Stomach (tissue), 9 donors: ENCODE results near the gene TMEM132C. TPM values are rescaled to one million over a fixed set of nuclear protein-coding genes. Genes with fewer than 3 reads are reported as not detected.

Experiments
- DNase-seq, 2 donors: peaks; one replicate each; pipeline versions ENCODE4 v3.0.0 to v3.0.0-alpha.2; 2013 to 2019
- H3K27ac ChIP-seq, 5 donors: fragments of 200-600 bp in 4 of 5; sonication (generic) in 4 of 5; one replicate each; pipeline ENCODE4 v1.5.1; 2013 to 2019; ENCODE audit warnings: mild to moderate bottlenecking in 1 of 5, moderate library complexity in 1 of 5
- H3K27me3 ChIP-seq, 3 donors: fragments of 200-600 bp; sonication (generic); one replicate each; pipeline ENCODE4 v1.5.1; 2017 to 2019; ENCODE audit warnings: mixed run types in 1 of 3
- H3K36me3 ChIP-seq, 4 donors: fragments of 200-600 bp; sonication (generic); 1 replicate in 3 of 4; 2 replicates in 1 of 4; pipeline ENCODE4 v1.5.1; 2016 to 2019
- H3K4me1 ChIP-seq, 4 donors: fragments of 200-600 bp; sonication (generic); one replicate each; pipeline ENCODE4 v1.5.1; 2016 to 2019
- H3K4me3 ChIP-seq, 4 donors: fragments of 200-600 bp; sonication (generic) in 3 of 4; one replicate each; pipeline ENCODE4 v1.5.1; 2016 to 2019; ENCODE audit warnings: mild to moderate bottlenecking in 1 of 4
- H3K9me3 ChIP-seq, 4 donors: fragments of 200-600 bp; sonication (generic); one replicate each; pipeline ENCODE4 v1.5.1; 2016 to 2019
- CTCF ChIP-seq, 7 experiments: fragments of 450-650 bp in 4 of 7; fragments of 200-600 bp in 3 of 7; sonication (generic) in 3 of 7; IDR thresholded peaks; one replicate each; pipeline ENCODE4 v1.5.1; 2016 to 2019; ENCODE audit warnings: antibody characterized with exemption in 7 of 7, control low read depth in 2 of 7, mild to moderate bottlenecking in 1 of 7
- EP300 ChIP-seq: sonication (generic); formaldehyde crosslinking; IDR thresholded peaks from one replicate; pipeline ENCODE4 v1.6.1; 2017; ENCODE audit warnings: antibody characterized with exemption
- POLR2A ChIP-seq, 4 donors: fragments of 450-650 bp; IDR thresholded peaks; one replicate each; pipeline ENCODE4 v1.6.1; 2016; ENCODE audit warnings: antibody characterized with exemption in 4 of 4, control low read depth in 2 of 4, mild to moderate bottlenecking in 1 of 4, moderate library complexity in 1 of 4
- POLR2AphosphoS5 ChIP-seq, 3 donors: sonication (generic); formaldehyde crosslinking; IDR thresholded peaks; one replicate each; pipeline ENCODE4 v1.6.1; 2016; ENCODE audit warnings: antibody characterized with exemption in 3 of 3
- WGBS, 5 donors: extraction: QIAGEN DNeasy Blood & Tissue Kit in 3 of 5; methylation state at CpG; one replicate each; pipeline versions ENCODE4 v1.1.5 to v1.1.7; 2013 to 2018; 5-methylcytosine and 5-hydroxymethylcytosine counted together
- intact Hi-C: fragments of 100-400 bp; cut with DNase I; formaldehyde crosslinking; loops from one replicate; pipeline ENCODE4 v1.15.1; 2023; ENCODE audit warnings: low total_unique reads
- polyA plus RNA-seq, 3 donors: library from polyadenylated mRNA; stranded (reverse); fragments of 200-250 nt; gene quantifications; one replicate each; pipeline ENCODE4 v1.2.3, GENCODE V29; 2013
- total RNA-seq, 5 donors: library from RNA; depleted of rRNA; stranded (reverse); fragments of >200 nt; gene quantifications; one replicate each; pipeline versions ENCODE4 v1.1.0 to v1.2.3, GENCODE V29; 2014 to 2016
- donor health status: healthy with polysubstance abuse.
- donor health status: Bipolar disorder and iron deficiency.
- donor health status: healthy.

Gene TMEM132C
- total and polyA plus RNA-seq, 8 donors = under 0.01 to 12.8 (median 0.94) TPM

GRCh38 chr12:128548949-128549348 lies 282.0 kb downstream of the TMEM132C start:
- Histone ChIP-seq H3K4me3 (no peak overlapping the region), H3K27ac (no peak overlapping the region), H3K9me3 (no peaks in the 10 kb centered on the region), H3K27me3 (peaks cover 0 to 36% (median 0%) of the 10 kb centered on the region in 3 donors), H3K4me1 (no peaks in the 10 kb centered on the region), H3K36me3 (no peaks in the 10 kb centered on the region)
- 77 to 81% (median 81%) methylated on average over 2 to 3 of the region's 3 CpGs for WGBS, 5 donors
- no peak for DNase-seq
- intact Hi-C loops = no loop called here
- TF ChIP-seq POLR2AphosphoS5 (IDR thresholded peaks at IDR 0.05) = no peak

GRCh38 chr12:128549601-128550218 lies 282.7 kb downstream of the TMEM132C start:
- intact Hi-C loops = no loop called here
- 63 to 71% (median 68%) methylated on average over 13 of the region's 13 CpGs for WGBS, 5 donors
- Histone ChIP-seq H3K27ac (no peak overlapping the region), H3K9me3 (no peaks in the 10 kb centered on the region), H3K4me1 (no peaks in the 10 kb centered on the region), H3K36me3 (no peaks in the 10 kb centered on the region), H3K4me3 (no peak overlapping the region), H3K27me3 (peaks cover 0 to 40% (median 0%) of the 10 kb centered on the region in 3 donors)
- no peak for DNase-seq
- TF ChIP-seq EP300 (no peak), CTCF (IDR thresholded peaks at IDR 0.05) (no peak), POLR2A (IDR thresholded peaks at IDR 0.05) (no peak), POLR2AphosphoS5 (IDR thresholded peaks at IDR 0.05) (no peak)

GRCh38 chr12:128551266-128551665 lies 284.3 kb downstream of the TMEM132C start:
- no peak overlapping the region for H3K27ac ChIP-seq

GRCh38 chr12:128554546-128555304 lies 287.8 kb downstream of the TMEM132C start:
- 53 to 61% (median 55%) methylated on average over 12 of the region's 12 CpGs for WGBS, 5 donors
- Histone ChIP-seq H3K36me3 (no peaks in the 10 kb centered on the region), H3K27ac (no peak overlapping the region), H3K4me3 (no peak overlapping the region), H3K9me3 (peaks cover 7 to 23% (median 22%) of the 10 kb centered on the region in 4 donors), H3K4me1 (no peaks in the 10 kb centered on the region), H3K27me3 (peaks cover 0 to 27% (median 0%) of the 10 kb centered on the region in 3 donors)
- DNase-seq = no peak
- TF ChIP-seq CTCF (IDR thresholded peaks at IDR 0.05) (no peak), POLR2A (IDR thresholded peaks at IDR 0.05) (no peak), POLR2AphosphoS5 (IDR thresholded peaks at IDR 0.05) (no peak), EP300 (no peak)
- intact Hi-C loops = no loop called here

More at GRCh38 chr12:128551266-128551665, 284.3 kb downstream of the TMEM132C start:
- WGBS, 5 donors = 18 to 32% (median 21%) methylated on average over 9 of the region's 9 CpGs
- intact Hi-C loops = no loop called here
- Histone ChIP-seq H3K27me3 (peaks cover 0 to 36% (median 0%) of the 10 kb centered on the region in 3 donors), H3K9me3 (peaks cover 0 to 9% (median 6%) of the 10 kb centered on the region in 4 donors), H3K4me3 (no peak overlapping the region), H3K4me1 (no peaks in the 10 kb centered on the region), H3K36me3 (no peaks in the 10 kb centered on the region)
- TF ChIP-seq POLR2AphosphoS5 (IDR thresholded peaks at IDR 0.05) (no peak), CTCF (IDR thresholded peaks at IDR 0.05) (no peak)
- peak in 1 of 2 donors; percentile 66 for DNase-seq
